Measurements from ENCODE around the gene ORMDL3.
A peak's percentile ranks its signal among the peaks of the same experiment; 100 is the strongest.
"Not testable (repeated sequence)": the region's sequence is repeated elsewhere in the genome, so short reads cannot be mapped to it uniquely, and the experiment has no call there.

ORMDL3 gene

GRCh38 chr17:39949028-39949427, 21.6 kb upstream of the ORMDL3 start:
- peak in 1 of 2 experiments; percentile 9 for DNase-seq

- not testable (repeated sequence) for DNase-seq
Observed at GRCh38 chr17:39948489-39948828, 21.1 kb upstream of the ORMDL3 start.

- no peak for DNase-seq
Observed at GRCh38 chr17:39946551-39947330, 19.3 kb upstream of the ORMDL3 start.

- no peak for DNase-seq
Observed at GRCh38 chr17:39944393-39944711, 17.0 kb upstream of the ORMDL3 start.

GRCh38 chr17:39943702-39944392, 16.4 kb upstream of the ORMDL3 start:
- DNase-seq: no peak

GRCh38 chr17:39939588-39940419, 12.4 kb upstream of the ORMDL3 start:
- DNase-seq: peak; percentile 63 to 64

- DNase-seq: no peak
Observed at GRCh38 chr17:39939106-39939505, 11.7 kb upstream of the ORMDL3 start.

GRCh38 chr17:39938140-39938869, 10.9 kb upstream of the ORMDL3 start:
- no peak for DNase-seq

- no peak for DNase-seq
Observed at GRCh38 chr17:39937447-39937846, 10.0 kb upstream of the ORMDL3 start.

GRCh38 chr17:39935909-39936308, 8.5 kb upstream of the ORMDL3 start:
- no peak for DNase-seq

GRCh38 chr17:39934324-39934723, 6.9 kb upstream of the ORMDL3 start:
- DNase-seq: no peak

GRCh38 chr17:39933912-39934311, 6.5 kb upstream of the ORMDL3 start:
- no peak for DNase-seq

- DNase-seq: no peak
Observed at GRCh38 chr17:39929646-39930407, 2.4 kb upstream of the ORMDL3 start.

- DNase-seq: peak; percentile 66 to 67
Observed at GRCh38 chr17:39928858-39929645, 1.7 kb upstream of the ORMDL3 start.

- DNase-seq: no peak
Observed at GRCh38 chr17:39927929-39928857, 792 bp upstream of the ORMDL3 start.

GRCh38 chr17:39926588-39927100, 757 bp downstream of the ORMDL3 start:
- peak; percentile 45 to 59 for DNase-seq

GRCh38 chr17:39926135-39926587, 1.2 kb downstream of the ORMDL3 start:
- no peak for DNase-seq

- DNase-seq: no peak
Observed at GRCh38 chr17:39925282-39926134, 1.9 kb downstream of the ORMDL3 start.

- no peak for DNase-seq
Observed at GRCh38 chr17:39924691-39925055, 2.7 kb downstream of the ORMDL3 start.

All from AML-193 (cell line).